Mesothelial cell of epicardium (in vitro differentiated cells): ENCODE measurements around the gene RAPGEF1. TPM values are rescaled to one million over a fixed set of nuclear protein-coding genes. Genes with fewer than 3 reads are reported as not detected.

Experiments
- DNase-seq, 2 experiments: peaks; one replicate each; pipeline ENCODE4 v3.0.0; 2021; ENCODE audit warnings: low spot score in 2 of 2; ENCODE audit not compliant: unreplicated experiment in 2 of 2
- H3K27ac Mint-ChIP-seq: 2 replicates; pipeline ENCODE4 v1.8.0; 2021; ENCODE audit warnings: mixed read lengths
- H3K27me3 Mint-ChIP-seq: 2 replicates; pipeline ENCODE4 v1.8.0; 2021; ENCODE audit warnings: low read depth, mixed read lengths
- H3K36me3 Mint-ChIP-seq: 2 replicates; pipeline ENCODE4 v1.8.0; 2021; ENCODE audit warnings: mixed read lengths
- H3K4me1 Mint-ChIP-seq: 2 replicates; pipeline ENCODE4 v1.8.0; 2021; ENCODE audit warnings: mixed read lengths
- H3K4me3 Mint-ChIP-seq: 2 replicates; pipeline ENCODE4 v1.8.0; 2021; ENCODE audit warnings: mild to moderate bottlenecking, moderate library complexity, mixed read lengths
- H3K9me3 Mint-ChIP-seq: 2 replicates; pipeline ENCODE4 v1.8.0; 2021; ENCODE audit warnings: mixed read lengths
- total RNA-seq: library from RNA; stranded (reverse); gene quantifications from 3 replicates; pipeline ENCODE4 v1.2.1, GENCODE V29; 2021
- TF ChIP-seq, protein P1 (sequence below): fragments of 200-600 bp; sonication (generic); IDR thresholded peaks from one replicate; pipeline ENCODE4 v1.5.0; 2021; ENCODE audit warnings: antibody characterized with exemption; ENCODE audit not compliant: unreplicated experiment

Gene RAPGEF1
- total RNA-seq, 1 donor from 2014 or later, result 50.4 TPM

- no peak for DNase-seq
- TF ChIP-seq, protein P1, sequence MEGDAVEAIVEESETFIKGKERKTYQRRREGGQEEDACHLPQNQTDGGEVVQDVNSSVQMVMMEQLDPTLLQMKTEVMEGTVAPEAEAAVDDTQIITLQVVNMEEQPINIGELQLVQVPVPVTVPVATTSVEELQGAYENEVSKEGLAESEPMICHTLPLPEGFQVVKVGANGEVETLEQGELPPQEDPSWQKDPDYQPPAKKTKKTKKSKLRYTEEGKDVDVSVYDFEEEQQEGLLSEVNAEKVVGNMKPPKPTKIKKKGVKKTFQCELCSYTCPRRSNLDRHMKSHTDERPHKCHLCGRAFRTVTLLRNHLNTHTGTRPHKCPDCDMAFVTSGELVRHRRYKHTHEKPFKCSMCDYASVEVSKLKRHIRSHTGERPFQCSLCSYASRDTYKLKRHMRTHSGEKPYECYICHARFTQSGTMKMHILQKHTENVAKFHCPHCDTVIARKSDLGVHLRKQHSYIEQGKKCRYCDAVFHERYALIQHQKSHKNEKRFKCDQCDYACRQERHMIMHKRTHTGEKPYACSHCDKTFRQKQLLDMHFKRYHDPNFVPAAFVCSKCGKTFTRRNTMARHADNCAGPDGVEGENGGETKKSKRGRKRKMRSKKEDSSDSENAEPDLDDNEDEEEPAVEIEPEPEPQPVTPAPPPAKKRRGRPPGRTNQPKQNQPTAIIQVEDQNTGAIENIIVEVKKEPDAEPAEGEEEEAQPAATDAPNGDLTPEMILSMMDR, result no peak
- Mint-ChIP-seq H3K4me3 (no peak overlapping the region), H3K9me3 (no peaks in the 10 kb centered on the region), H3K4me1 (peaks cover 36% of the 10 kb centered on the region), H3K27ac (peak overlapping the region; percentile 75), H3K27me3 (no peaks in the 10 kb centered on the region), H3K36me3 (peaks cover 9% of the 10 kb centered on the region)
Measured at GRCh38 chr9:131639769-131640437, 100.0 kb downstream of the RAPGEF1 start.

GRCh38 chr9:131636593-131636992 lies 103.3 kb downstream of the RAPGEF1 start:
- no peak for DNase-seq
- Mint-ChIP-seq H3K36me3 (peaks cover 13% of the 10 kb centered on the region), H3K4me3 (no peak overlapping the region), H3K9me3 (no peaks in the 10 kb centered on the region), H3K27me3 (no peaks in the 10 kb centered on the region), H3K4me1 (peaks cover 45% of the 10 kb centered on the region), H3K27ac (peak overlapping the region; percentile 93)
- TF ChIP-seq, protein P1, result no peak

- DNase-seq, result no peak
- Mint-ChIP-seq H3K27me3 (no peaks in the 10 kb centered on the region), H3K4me3 (no peak overlapping the region), H3K36me3 (peaks cover 13% of the 10 kb centered on the region), H3K9me3 (no peaks in the 10 kb centered on the region), H3K27ac (peak overlapping the region; percentile 93), H3K4me1 (peaks cover 40% of the 10 kb centered on the region)
- TF ChIP-seq, protein P1, result no peak
Measured at GRCh38 chr9:131635892-131636291, 104.0 kb downstream of the RAPGEF1 start.

- Mint-ChIP-seq H3K9me3 (no peaks in the 10 kb centered on the region), H3K36me3 (peaks cover 15% of the 10 kb centered on the region), H3K4me3 (no peak overlapping the region), H3K27me3 (no peaks in the 10 kb centered on the region), H3K4me1 (peaks cover 40% of the 10 kb centered on the region), H3K27ac (peak overlapping the region; percentile 93)
- peak in 1 of 2 experiments; percentile 63 for DNase-seq
- TF ChIP-seq, protein P1, result no peak
Measured at GRCh38 chr9:131635285-131635684, 104.6 kb downstream of the RAPGEF1 start.

DNA sequence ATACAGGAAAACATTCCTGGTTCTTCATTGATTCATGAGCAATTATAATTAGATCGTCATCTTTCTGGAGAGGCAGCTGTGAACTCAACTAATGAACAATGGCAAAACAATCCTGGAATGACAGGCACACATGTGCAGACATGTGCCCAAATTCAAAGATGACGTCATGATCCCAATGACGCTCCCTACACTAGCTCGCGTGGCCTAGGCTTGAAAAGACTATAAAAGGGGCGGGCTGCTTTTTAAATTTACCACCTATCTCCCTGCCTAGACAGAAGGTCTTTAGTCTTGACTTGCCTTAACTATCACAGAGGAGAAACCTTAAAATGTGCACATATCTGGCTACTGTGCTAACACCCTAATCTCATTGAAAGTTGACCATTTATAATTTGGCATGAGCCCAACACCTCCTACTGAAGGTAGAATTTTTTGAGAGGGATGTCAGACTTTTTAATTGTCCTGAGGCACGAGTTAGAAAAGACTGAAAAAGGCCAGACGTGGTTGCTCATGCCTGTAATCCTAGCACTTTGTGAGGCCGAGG lies 106.3 kb downstream of the RAPGEF1 start:
- TF ChIP-seq, protein P1, result no peak
- Mint-ChIP-seq H3K27ac (peak overlapping the region; percentile 50), H3K4me3 (no peak overlapping the region), H3K27me3 (no peaks in the 10 kb centered on the region), H3K4me1 (peaks cover 28% of the 10 kb centered on the region), H3K9me3 (no peaks in the 10 kb centered on the region), H3K36me3 (peaks cover 11% of the 10 kb centered on the region)
- DNase-seq, result no peak
